ENCODE data around the gene ZNF423. TPM values are rescaled to one million over a fixed set of nuclear protein-coding genes. Genes with fewer than 3 reads are reported as not detected.

ZNF423 gene
- total and polyA plus RNA-seq, 4 donors: 1.1 to 14.8 (median 3.3) TPM

GRCh38 chr16:49619811-49620157 lies 236.1 kb downstream of the ZNF423 start:
- H3K4me3 ChIP-seq: no peak overlapping the region
- H3K36me3 ChIP-seq (ENCODE audit: control insufficient read depth in 4 of 4, insufficient read depth in 4 of 4, low read length in 4 of 4): peaks cover 0 to 6% (median 1%) of the 10 kb centered on the region in 4 donors
- H3K9me3 ChIP-seq (ENCODE audit: control insufficient read depth in 4 of 4, insufficient read depth in 3 of 4, low read length in 3 of 4): no peaks in the 10 kb centered on the region
- no peaks in the 10 kb centered on the region for H3K27me3 ChIP-seq (ENCODE audit: control insufficient read depth in 3 of 3, insufficient read depth in 3 of 3, low read length in 2 of 3)
- no peak for TF ChIP-seq CTCF (IDR thresholded peaks at IDR 0.05; ENCODE audit: control extremely low read depth, extremely low read depth)
- H3K4me1 ChIP-seq (ENCODE audit: control insufficient read depth in 5 of 5, insufficient read depth in 5 of 5, low read length in 5 of 5): peaks cover 5 to 33% (median 14%) of the 10 kb centered on the region in 5 donors
- WGBS, 2 donors: 85 to 89% methylated on average over 2 of the region's 2 CpGs
- DNase-seq: peak in 1 of 3 donors; percentile 11
- H3K27ac ChIP-seq (ENCODE audit: low read depth in 1 of 2, low read length in 1 of 2): no peak overlapping the region
- no peak for ATAC-seq (ENCODE audit: insufficient read depth, low FRiP score)
- H3K9ac ChIP-seq (ENCODE audit: insufficient read depth in 1 of 2, low read length in 2 of 2): peak overlapping the region in 1 of 2 donors; percentile 71

DNA sequence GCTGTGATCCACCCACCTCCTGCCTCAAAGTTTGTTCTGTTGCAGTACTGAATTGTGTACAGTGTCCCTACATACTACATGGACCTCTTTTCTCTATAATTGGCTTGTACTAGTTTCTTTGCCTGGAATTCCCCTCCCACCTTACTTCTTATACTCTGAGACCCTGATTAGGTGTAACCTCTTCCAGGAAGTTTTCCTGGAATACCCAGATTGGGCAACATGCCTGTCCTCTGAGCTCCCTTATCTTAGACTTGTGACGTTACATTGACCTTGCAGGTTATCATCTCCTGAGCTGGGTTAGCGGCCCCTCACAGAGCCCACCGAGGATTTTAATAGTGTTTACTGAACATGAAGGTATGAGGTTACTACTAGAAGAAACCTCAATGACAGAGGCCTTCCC lies 237.0 kb downstream of the ZNF423 start:
- Histone ChIP-seq H3K9ac (ENCODE audit: insufficient read depth in 1 of 2, low read length in 2 of 2) (no peak overlapping the region), H3K27ac (ENCODE audit: low read depth in 1 of 2, low read length in 1 of 2) (no peak overlapping the region), H3K27me3 (ENCODE audit: control insufficient read depth in 3 of 3, insufficient read depth in 3 of 3, low read length in 2 of 3) (no peaks in the 10 kb centered on the region), H3K36me3 (ENCODE audit: control insufficient read depth in 4 of 4, insufficient read depth in 4 of 4, low read length in 4 of 4) (peaks cover 0 to 6% (median 2%) of the 10 kb centered on the region in 4 donors), H3K4me1 (ENCODE audit: control insufficient read depth in 5 of 5, insufficient read depth in 5 of 5, low read length in 5 of 5) (peaks cover 5 to 33% (median 14%) of the 10 kb centered on the region in 5 donors), H3K4me3 (no peak overlapping the region), H3K9me3 (ENCODE audit: control insufficient read depth in 4 of 4, insufficient read depth in 3 of 4, low read length in 3 of 4) (no peaks in the 10 kb centered on the region)
- ATAC-seq (ENCODE audit: insufficient read depth, low FRiP score) (no peak), DNase-seq (peak in 1 of 3 donors; percentile 0)
- TF ChIP-seq CTCF (IDR thresholded peaks at IDR 0.05; ENCODE audit: control extremely low read depth, extremely low read depth): no peak
- WGBS, 2 donors: 87 to 91% methylated on average over 3 of the region's 3 CpGs

- Histone ChIP-seq H3K27me3 (ENCODE audit: control insufficient read depth in 3 of 3, insufficient read depth in 3 of 3, low read length in 2 of 3) (no peaks in the 10 kb centered on the region), H3K9me3 (ENCODE audit: control insufficient read depth in 4 of 4, insufficient read depth in 3 of 4, low read length in 3 of 4) (no peaks in the 10 kb centered on the region), H3K36me3 (ENCODE audit: control insufficient read depth in 4 of 4, insufficient read depth in 4 of 4, low read length in 4 of 4) (peaks cover 0 to 6% (median 2%) of the 10 kb centered on the region in 4 donors), H3K4me1 (ENCODE audit: control insufficient read depth in 5 of 5, insufficient read depth in 5 of 5, low read length in 5 of 5) (peaks cover 5 to 33% (median 14%) of the 10 kb centered on the region in 5 donors), H3K9ac (ENCODE audit: insufficient read depth in 1 of 2, low read length in 2 of 2) (no peak overlapping the region), H3K27ac (ENCODE audit: low read depth in 1 of 2, low read length in 1 of 2) (no peak overlapping the region), H3K4me3 (no peak overlapping the region)
- no peak for TF ChIP-seq CTCF (IDR thresholded peaks at IDR 0.05; ENCODE audit: control extremely low read depth, extremely low read depth)
- peak in 1 of 3 donors; percentile 8 for DNase-seq
- 90 to 94% methylated on average over 6 of the region's 6 CpGs for WGBS, 2 donors
- ATAC-seq (ENCODE audit: insufficient read depth, low FRiP score): no peak
These were observed 238.1 kb downstream of the ZNF423 start for GRCh38 chr16:49617710-49618330.

All from lung (tissue), 12 donors.